SK-MEL-5 (cell line): ENCODE results near the gene NDRG3. TPM values are rescaled to one million over a fixed set of nuclear protein-coding genes. Genes with fewer than 3 reads are reported as not detected.

Experiments used
- DNase-seq: peaks from one replicate; pipeline ENCODE4 v3.0.0-alpha.2; 2016; ENCODE audit warnings: low read depth, low spot score
- in situ Hi-C: cut with HindIII; loops from 2 replicates; pipeline ENCODE4 v1.10.0; 2016; ENCODE audit warnings: low sequenced_read_pairs, high pct_unique_total_duplicates, low pct_unique_long_range_greater_than_20kb
- small RNA-seq, 2 experiments: library from RNA; depleted of rRNA; stranded (forward); fragments of <200 nt; gene quantifications; one replicate each; pipeline ENCODE3, GENCODE V24; 2014
- total RNA-seq: library from RNA; depleted of rRNA; stranded (reverse); fragments of >200 nt; shearing (Covaris generic); gene quantifications from 2 replicates; pipeline ENCODE4 v1.2.3, GENCODE V29; 2014; rRNA removed

Gene NDRG3
- total RNA-seq, 1 experiment from 2014 or later = 19.7 TPM

DNA sequence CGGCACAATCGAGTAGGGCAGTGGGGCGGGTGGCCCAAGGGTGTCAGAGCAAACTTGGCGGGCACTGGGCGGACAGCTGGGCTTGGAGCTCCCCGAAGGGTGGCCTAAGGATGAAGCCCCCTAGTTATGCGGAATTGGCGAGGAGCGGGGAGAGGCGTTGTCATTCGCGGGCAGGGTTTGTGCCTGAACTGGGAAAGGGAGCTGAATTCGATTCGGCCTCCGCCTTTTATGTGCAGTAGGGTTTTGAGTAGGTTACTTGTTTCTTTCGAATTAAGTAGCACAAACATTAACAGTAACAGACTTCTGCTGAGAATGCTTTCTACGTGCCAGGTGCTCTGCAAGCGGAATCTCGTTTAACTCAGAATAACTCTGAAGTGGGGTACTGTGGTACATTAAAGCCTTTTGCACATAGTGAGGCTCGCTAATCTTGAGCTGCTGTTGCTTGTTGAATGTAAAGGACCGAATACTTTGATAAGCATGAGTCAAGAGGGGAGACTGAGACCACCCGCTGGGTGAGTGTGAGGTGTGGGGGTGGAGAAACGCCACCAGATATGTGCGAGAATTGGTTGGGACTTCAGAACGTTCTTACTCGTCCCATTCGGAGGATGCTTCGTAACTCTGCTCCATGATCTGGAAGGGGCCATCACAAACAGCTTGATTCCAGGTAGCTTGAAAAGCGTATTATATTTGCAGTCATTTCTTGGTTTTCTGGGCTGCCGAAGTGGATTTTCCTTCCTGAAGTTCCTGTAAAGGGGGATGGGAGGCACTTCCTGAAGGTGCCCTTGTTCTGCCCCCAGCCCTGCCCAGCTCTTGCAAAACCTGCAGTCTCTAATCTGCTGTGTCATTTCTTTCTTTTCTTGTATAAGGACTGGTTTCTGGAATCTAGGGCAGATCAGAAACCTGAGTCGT lies 139.5 kb downstream of the NDRG3 start:
- peak; percentile 59 for DNase-seq

DNA sequence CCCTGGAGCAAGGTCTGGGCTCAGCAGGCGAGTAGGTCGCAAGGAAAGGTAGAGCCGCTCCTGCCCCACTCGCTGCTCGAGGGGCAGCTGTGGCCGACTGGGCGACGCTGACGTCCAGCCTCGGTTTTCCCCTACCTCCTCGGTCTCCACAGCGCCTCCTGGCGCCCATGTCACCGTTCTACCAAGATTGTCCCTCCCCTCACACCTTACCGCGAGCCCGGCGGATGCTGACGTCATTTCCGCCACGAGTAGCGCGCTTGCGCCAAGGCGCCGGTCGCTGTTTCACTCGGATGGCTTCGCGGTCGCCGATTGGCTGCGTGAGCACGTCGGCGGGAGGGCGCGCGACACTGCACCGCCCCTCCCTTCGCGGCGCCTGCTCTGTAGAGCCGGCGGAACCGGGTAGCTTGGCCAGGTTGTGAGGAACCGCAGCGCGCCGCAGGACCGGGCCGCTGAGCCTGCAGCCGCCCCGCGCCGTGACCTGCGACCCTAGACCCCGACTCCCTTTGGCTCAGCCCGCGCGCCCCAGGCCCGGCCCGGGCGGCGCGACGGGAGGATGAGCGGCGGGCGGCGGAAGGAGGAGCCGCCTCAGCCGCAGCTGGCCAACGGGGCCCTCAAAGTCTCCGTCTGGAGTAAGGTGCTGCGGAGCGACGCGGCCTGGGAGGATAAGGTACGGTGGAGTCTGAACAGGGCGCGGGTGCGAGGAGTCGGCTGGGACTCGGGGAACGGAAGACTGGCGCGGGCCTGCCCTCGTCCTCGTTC lies 140.3 kb downstream of the NDRG3 start, which contains the start of gene RAB5IF:
Gene RAB5IF (plus strand): TSS at position 381 of the 759 bp plus-strand sequence. CDS start 173 bp downstream, at position 554.
- peak; percentile 99 for DNase-seq
- in situ Hi-C loops = no loop called here

More for the DNA sequence above, 139.5 kb downstream of the NDRG3 start:
- in situ Hi-C loops = no loop called here

- in situ Hi-C loops = no loop called here
- peak; percentile 49 for DNase-seq
Observed at GRCh38 chr20:36604952-36605398, 140.9 kb downstream of the NDRG3 start.

Small RNA genes lying within 50 kb of the gene (small RNA-seq; reads per million reads assigned to genes)
- gene RF00019 = 0 reads per million in 2 experiments

Other genes starting within 250 kb of the NDRG3 start
- gene MYL9, start 204.6 kb downstream of the NDRG3 start, total RNA-seq = not detected in 2 replicates
- gene TGIF2, start 172.5 kb downstream of the NDRG3 start, total RNA-seq = 13.8 and 16.2 TPM in 2 replicates
- 165 and 190 TPM in 2 replicates for gene RAB5IF, start 140.3 kb downstream of the NDRG3 start, total RNA-seq
- not detected in 2 replicates for gene SLA2, start 99.9 kb downstream of the NDRG3 start, total RNA-seq
- 27.4 and 28.4 TPM in 2 replicates for gene DSN1, start 27.7 kb upstream of the NDRG3 start, total RNA-seq
- gene TLDC2, start 130.0 kb upstream of the NDRG3 start, total RNA-seq = not detected in 2 replicates
- gene SAMHD1, start 205.6 kb upstream of the NDRG3 start, total RNA-seq = 16.4 and 17.5 TPM in 2 replicates